ENCODE measurements around the gene FYN. TPM values are rescaled to one million over a fixed set of nuclear protein-coding genes. Genes with fewer than 3 reads are reported as not detected.

Gene FYN
- total and polyA plus RNA-seq, 2 of the 8 experiments (the other 6 are each of a cell fraction or from before 2014, with no cell fraction given) = 46.8 to 97.2 TPM

GRCh38 chr6:111713236-111713635 lies 160.0 kb downstream of the FYN start:
- Histone ChIP-seq H2BK12ac (ENCODE audit: low read depth, low read length) (no peak overlapping the region), H2BK5ac (ENCODE audit: low read depth, low read length) (no peak overlapping the region), H3K4ac (replicated peaks; ENCODE audit: insufficient read length, low read depth, low read length) (no peak overlapping the region), H3K79me2 (ENCODE audit: control insufficient read depth in 1 of 2, insufficient read depth in 2 of 2, low read length in 2 of 2) (no peaks in the 10 kb centered on the region), H3K27me3 (replicated peaks in 1 of 4; ENCODE audit: control insufficient read depth in 3 of 4, extremely low read depth in 1 of 4, insufficient read depth in 3 of 4, low read length in 3 of 4) (peaks cover 0 to 1% (median 0%) of the 10 kb centered on the region in 4 experiments; a peak in 1 of 7 replicates), H3K4me1 (replicated peaks in 1 of 4; ENCODE audit: control insufficient read depth in 3 of 4, insufficient read depth in 4 of 4, low read length in 3 of 4) (peaks cover 0 to 6% (median 3%) of the 10 kb centered on the region in 4 experiments; a peak in 5 of 7 replicates), H3K36me3 (ENCODE audit: control insufficient read depth in 2 of 4, insufficient read depth in 4 of 4, low read length in 3 of 4) (peaks cover 0 to 3% (median 3%) of the 10 kb centered on the region in 4 experiments; a peak in 3 of 8 replicates), H2BK20ac (ENCODE audit: low read length) (no peak overlapping the region), H2BK120ac (replicated peaks; ENCODE audit: low read depth, low read length) (no peak overlapping the region), H4K5ac (ENCODE audit: insufficient read length, low read depth, low read length) (no peak overlapping the region), H3K4me3 (ENCODE audit: extremely low read depth in 1 of 4, insufficient read depth in 2 of 4, low read depth in 3 of 4, low read length in 4 of 4) (no peak overlapping the region), H3K9me3 (ENCODE audit: insufficient read depth in 2 of 2, low read depth in 1 of 2, low read length in 1 of 2) (no peaks in the 10 kb centered on the region), H3K23ac (ENCODE audit: insufficient read length) (no peak overlapping the region), H3K56ac (replicated peaks; ENCODE audit: insufficient read length, low read depth, low read length) (no peak overlapping the region), H2AK5ac (ENCODE audit: low read depth, low read length) (no peak overlapping the region), H3K79me1 (ENCODE audit: low read depth, low read length) (no peaks in the 10 kb centered on the region), H4K91ac (replicated peaks; ENCODE audit: insufficient read length, low read length) (no peak overlapping the region), H2AFZ (ENCODE audit: low read length) (no peak overlapping the region), H2BK15ac (ENCODE audit: low read length) (no peak overlapping the region), H3K27ac (ENCODE audit: low read depth, low read length) (no peak overlapping the region), H4K8ac (ENCODE audit: extremely low read depth, insufficient read depth, low read length) (no peak overlapping the region), H3K4me2 (ENCODE audit: insufficient read depth in 1 of 2, low read depth in 2 of 2, low read length in 2 of 2) (no peak overlapping the region), H3K18ac (ENCODE audit: extremely low read depth, low read length) (no peak overlapping the region), H3K9ac (replicated peaks in 1 of 4; ENCODE audit: extremely low read depth in 1 of 4, low read depth in 3 of 4, low read length in 3 of 4) (no peak overlapping the region), H3K14ac (ENCODE audit: insufficient read length) (no peak overlapping the region), H4K20me1 (replicated peaks in 1 of 2; ENCODE audit: control insufficient read depth in 1 of 2, insufficient read depth in 2 of 2, low read length in 2 of 2) (no peaks in the 10 kb centered on the region), H3K23me2 (ENCODE audit: low read depth, low read length) (no peaks in the 10 kb centered on the region)
- 97% methylated on average over 2 of the region's 2 CpGs; no CpG with 5 or more reads in 1 of the 2 experiments for whole genome bisulfite sequencing, 2 experiments (ENCODE audit: extremely low coverage in 1 of 2, insufficient coverage in 1 of 2, insufficient read length in 1 of 2, insufficient replicate concordance in 2 of 2, low coverage in 1 of 2, low lambda C conversion rate in 2 of 2, missing lambda C conversion rate in 1 of 2)
- POLR2A ChIA-PET (ENCODE audit: partially characterized antibody) = no interaction called here
- CTCF ChIA-PET (ENCODE audit: partially characterized antibody) = interaction anchor here (1.3 to 1.4 kb wide), 2 partner anchors 9 to 87 kb away, joined by 3 to 6 read pairs; no protein-coding TSS in a partner anchor
- no peak for FAIRE-seq
- no peak for DNase-seq (ENCODE audit: low read depth in 1 of 2, low spot score in 2 of 2)
- no peak for TF ChIP-seq RXRA (IDR thresholded peaks at IDR 0.05; ENCODE audit: insufficient read depth, low read depth, low read length)
- TF ChIP-seq USF2 (IDR thresholded peaks at IDR 0.05; ENCODE audit: low read length) = no peak
